Measurements from ENCODE around the gene C1QA. TPM values are rescaled to one million over a fixed set of nuclear protein-coding genes. Genes with fewer than 3 reads are reported as not detected.

C1QA gene
- total RNA-seq, 4 donors from 2014 or later = 38.9 to 120 (median 65.3) TPM

DNA sequence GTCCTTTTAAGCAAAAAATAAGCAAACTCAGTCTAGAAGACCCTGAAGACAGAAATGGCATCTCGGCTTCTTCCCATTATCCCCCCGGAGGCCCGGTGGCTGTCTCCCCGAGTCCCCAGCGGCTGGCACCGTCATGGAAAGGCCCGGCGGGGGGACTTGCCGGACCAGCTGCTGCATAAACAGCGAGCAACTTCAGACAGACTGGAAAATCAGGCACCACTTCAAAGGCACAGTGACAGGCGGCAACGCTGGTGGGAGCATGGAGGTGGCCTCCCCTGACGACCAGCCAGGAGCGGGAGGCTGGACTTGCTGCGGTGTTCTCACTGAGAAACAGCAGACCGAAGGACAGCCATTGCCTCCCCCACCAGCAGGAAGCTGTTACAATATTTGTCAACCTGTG is 18.4 kb upstream of the C1QA start:
- 11 to 20% methylated on average over 10 to 16 of the region's 16 CpGs for WGBS, 2 donors
- H3K27me3 ChIP-seq = no peaks in the 10 kb centered on the region
- no peak overlapping the region for H3K27ac ChIP-seq
- H3K9me3 ChIP-seq = no peaks in the 10 kb centered on the region
- intact Hi-C loops (cut with DNase I) = no loop called here
- H3K4me1 ChIP-seq = no peaks in the 10 kb centered on the region
- DNase-seq = no peak
- no peak overlapping the region for H3K4me3 ChIP-seq (replicated peaks in 1 of 3)
- H3K36me3 ChIP-seq = no peaks in the 10 kb centered on the region
- TF ChIP-seq POLR2A (IDR thresholded peaks at IDR 0.05) = no peak
- TF ChIP-seq, protein P1, sequence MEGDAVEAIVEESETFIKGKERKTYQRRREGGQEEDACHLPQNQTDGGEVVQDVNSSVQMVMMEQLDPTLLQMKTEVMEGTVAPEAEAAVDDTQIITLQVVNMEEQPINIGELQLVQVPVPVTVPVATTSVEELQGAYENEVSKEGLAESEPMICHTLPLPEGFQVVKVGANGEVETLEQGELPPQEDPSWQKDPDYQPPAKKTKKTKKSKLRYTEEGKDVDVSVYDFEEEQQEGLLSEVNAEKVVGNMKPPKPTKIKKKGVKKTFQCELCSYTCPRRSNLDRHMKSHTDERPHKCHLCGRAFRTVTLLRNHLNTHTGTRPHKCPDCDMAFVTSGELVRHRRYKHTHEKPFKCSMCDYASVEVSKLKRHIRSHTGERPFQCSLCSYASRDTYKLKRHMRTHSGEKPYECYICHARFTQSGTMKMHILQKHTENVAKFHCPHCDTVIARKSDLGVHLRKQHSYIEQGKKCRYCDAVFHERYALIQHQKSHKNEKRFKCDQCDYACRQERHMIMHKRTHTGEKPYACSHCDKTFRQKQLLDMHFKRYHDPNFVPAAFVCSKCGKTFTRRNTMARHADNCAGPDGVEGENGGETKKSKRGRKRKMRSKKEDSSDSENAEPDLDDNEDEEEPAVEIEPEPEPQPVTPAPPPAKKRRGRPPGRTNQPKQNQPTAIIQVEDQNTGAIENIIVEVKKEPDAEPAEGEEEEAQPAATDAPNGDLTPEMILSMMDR (IDR thresholded peaks at IDR 0.05) = no peak

DNA sequence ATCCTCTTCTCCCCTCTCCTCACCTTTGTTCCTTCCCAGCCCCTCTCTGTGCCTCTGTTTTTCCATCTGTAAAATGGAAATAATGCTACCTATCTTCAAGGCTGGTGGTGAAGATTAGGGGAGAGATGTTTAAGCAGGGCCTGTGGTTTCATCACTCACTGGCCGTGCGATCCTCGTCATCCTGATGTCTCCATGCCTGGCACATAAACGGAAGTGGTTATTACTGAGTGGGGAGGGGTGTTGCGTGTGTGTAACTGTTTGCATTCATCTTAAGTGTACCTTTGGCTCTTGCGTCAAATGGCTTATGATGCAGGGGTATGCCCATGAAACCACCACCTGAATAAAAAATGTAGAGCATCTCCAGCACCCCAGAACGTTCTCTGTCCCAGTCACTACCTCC is 17.2 kb upstream of the C1QA start:
- Histone ChIP-seq H3K27ac (no peak overlapping the region), H3K4me1 (no peaks in the 10 kb centered on the region), H3K9me3 (no peaks in the 10 kb centered on the region), H3K27me3 (no peaks in the 10 kb centered on the region), H3K4me3 (replicated peaks in 1 of 3) (no peak overlapping the region), H3K36me3 (no peaks in the 10 kb centered on the region)
- 80 to 88% methylated on average over 7 of the region's 7 CpGs for WGBS, 2 donors
- TF ChIP-seq POLR2A (IDR thresholded peaks at IDR 0.05) = no peak
- TF ChIP-seq, protein P1 (IDR thresholded peaks at IDR 0.05) = no peak
- intact Hi-C loops (cut with DNase I) = no loop called here
- no peak for DNase-seq

DNA sequence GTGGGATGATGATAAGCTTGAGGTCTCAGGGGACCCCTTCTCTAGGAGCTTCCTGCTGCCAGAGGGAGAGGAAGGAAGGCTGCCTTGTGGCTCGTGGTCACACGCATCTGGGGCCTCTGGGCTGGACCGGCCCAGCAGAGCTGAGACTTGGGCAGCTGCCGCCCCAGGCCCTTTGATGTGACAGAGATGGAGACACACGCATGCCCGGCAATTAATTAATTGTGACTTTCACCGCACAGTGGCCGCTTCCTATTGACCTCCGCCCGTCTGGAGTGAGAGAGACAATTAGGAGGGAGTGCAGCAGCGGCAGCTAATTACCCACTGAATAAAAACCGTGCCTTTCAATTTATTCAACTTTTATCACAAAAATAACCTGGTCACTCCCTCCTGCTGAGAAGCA is 16.6 kb upstream of the C1QA start:
- WGBS, 2 donors = 71 to 80% methylated on average over 8 to 12 of the region's 12 CpGs
- H3K27me3 ChIP-seq = no peaks in the 10 kb centered on the region
- H3K4me3 ChIP-seq (replicated peaks in 1 of 3) = no peak overlapping the region
- no peaks in the 10 kb centered on the region for H3K4me1 ChIP-seq
- H3K9me3 ChIP-seq = no peaks in the 10 kb centered on the region
- no peak for DNase-seq
- H3K27ac ChIP-seq = no peak overlapping the region
- no peaks in the 10 kb centered on the region for H3K36me3 ChIP-seq
- intact Hi-C loops (cut with DNase I) = no loop called here
- TF ChIP-seq, protein P1 (IDR thresholded peaks at IDR 0.05) = no peak
- TF ChIP-seq POLR2A (IDR thresholded peaks at IDR 0.05) = no peak

DNA sequence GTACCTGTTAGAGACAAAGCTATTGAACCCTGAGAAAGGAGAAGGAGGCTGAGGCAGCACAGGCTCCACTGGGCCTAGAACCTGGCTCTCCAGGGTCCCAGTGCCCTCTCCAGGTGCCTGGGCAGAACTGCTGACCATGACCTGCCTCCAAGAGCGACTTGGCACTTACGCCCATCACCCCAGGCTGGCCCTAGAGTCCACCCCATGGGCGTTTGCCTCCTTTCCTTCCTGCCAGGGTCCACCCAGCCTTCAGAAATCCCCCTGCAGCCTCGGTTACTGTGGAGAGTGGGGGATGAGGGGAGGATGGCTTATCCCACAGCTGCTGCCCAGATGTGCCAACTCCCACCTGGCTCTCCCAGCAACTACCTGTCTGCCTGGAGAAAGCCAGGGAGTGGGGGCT is 14.7 kb upstream of the C1QA start:
- no peaks in the 10 kb centered on the region for H3K9me3 ChIP-seq
- H3K27ac ChIP-seq = no peak overlapping the region
- DNase-seq = no peak
- no peaks in the 10 kb centered on the region for H3K27me3 ChIP-seq
- WGBS, 2 donors = 60 to 80% methylated on average over 1 to 3 of the region's 4 CpGs
- H3K36me3 ChIP-seq = no peaks in the 10 kb centered on the region
- no peak for TF ChIP-seq POLR2A (IDR thresholded peaks at IDR 0.05)
- TF ChIP-seq, protein P1 (IDR thresholded peaks at IDR 0.05) = no peak
- H3K4me1 ChIP-seq = no peaks in the 10 kb centered on the region
- intact Hi-C loops (cut with DNase I) = no loop called here
- no peak overlapping the region for H3K4me3 ChIP-seq (replicated peaks in 1 of 3)

DNA sequence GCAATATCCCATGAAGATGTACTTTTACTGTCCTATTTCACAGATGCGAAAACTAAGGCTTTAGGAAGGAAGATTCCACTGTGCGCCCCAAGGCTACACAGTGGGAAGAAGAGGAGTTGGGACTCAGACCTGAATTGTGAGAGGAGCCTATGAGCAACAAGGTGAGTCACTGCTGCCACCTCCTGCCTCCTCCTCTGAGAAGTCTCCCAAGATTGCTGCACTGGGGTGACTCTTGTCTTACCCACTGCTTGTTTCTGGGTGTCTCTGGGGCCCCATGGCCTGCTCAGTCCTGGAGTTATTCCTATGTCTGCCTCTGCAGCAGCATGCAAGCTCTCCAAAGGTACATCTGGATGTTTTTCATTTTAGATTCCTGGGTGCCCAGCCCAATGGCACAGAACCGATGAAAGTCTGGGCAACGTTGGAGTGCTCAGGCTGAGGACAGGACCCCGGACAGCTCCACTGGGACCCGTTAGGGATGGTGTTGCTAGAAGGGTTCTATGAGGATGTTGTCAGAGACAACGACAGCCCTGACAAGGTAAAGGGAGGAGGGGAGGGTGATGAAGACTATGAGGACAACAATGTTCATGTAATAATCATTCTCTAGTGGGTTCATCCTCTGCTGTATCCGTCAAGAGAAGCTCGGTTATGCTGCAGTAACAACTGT is 11.0 kb upstream of the C1QA start:
- WGBS, 2 donors = 31 to 33% methylated on average over 9 of the region's 9 CpGs

More for the DNA sequence above, 11.0 kb upstream of the C1QA start:
- H3K9me3 ChIP-seq = no peaks in the 10 kb centered on the region
- intact Hi-C loops (cut with DNase I) = no loop called here
- DNase-seq = no peak
- H3K4me3 ChIP-seq (replicated peaks in 1 of 3) = no peak overlapping the region
- no peaks in the 10 kb centered on the region for H3K4me1 ChIP-seq
- H3K27ac ChIP-seq = no peak overlapping the region
- no peaks in the 10 kb centered on the region for H3K27me3 ChIP-seq
- no peak for TF ChIP-seq POLR2A (IDR thresholded peaks at IDR 0.05)
- TF ChIP-seq, protein P1 (IDR thresholded peaks at IDR 0.05) = no peak
- no peaks in the 10 kb centered on the region for H3K36me3 ChIP-seq
